GM19099 (cell line): ENCODE results near the gene ANKRD13C.

Experiments used
- POLR2A ChIP-seq: IDR thresholded peaks from 3 replicates; pipeline ENCODE4 v1.6.1; 2011; ENCODE audit warnings: low read depth; ENCODE audit not compliant: insufficient read length; ENCODE audit errors: extremely low read depth

ANKRD13C gene

DNA sequence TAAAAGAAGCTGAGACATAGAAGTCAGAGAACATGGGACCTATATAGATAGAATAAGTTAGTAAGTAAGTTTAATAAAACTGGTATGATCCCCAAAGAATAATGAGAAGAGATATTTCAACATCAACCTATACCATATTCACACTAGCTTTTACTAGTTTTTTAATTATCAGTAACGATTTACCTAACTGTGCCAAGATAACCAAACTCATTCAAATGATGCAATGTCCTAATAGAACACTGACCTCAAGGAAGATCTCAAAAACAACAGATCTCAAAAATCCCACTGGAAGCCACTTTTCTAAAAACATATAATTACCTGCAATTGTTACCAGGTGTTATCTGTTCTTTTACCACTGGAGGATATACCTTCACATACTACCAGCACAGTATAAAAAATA lies 38.7 kb downstream of the ANKRD13C start:
- no peak for TF ChIP-seq POLR2A

GRCh38 chr1:70314706-70315304 lies 39.7 kb downstream of the ANKRD13C start:
- TF ChIP-seq POLR2A, result no peak

GRCh38 chr1:70311369-70311768 lies 43.2 kb downstream of the ANKRD13C start:
- no peak for TF ChIP-seq POLR2A

DNA sequence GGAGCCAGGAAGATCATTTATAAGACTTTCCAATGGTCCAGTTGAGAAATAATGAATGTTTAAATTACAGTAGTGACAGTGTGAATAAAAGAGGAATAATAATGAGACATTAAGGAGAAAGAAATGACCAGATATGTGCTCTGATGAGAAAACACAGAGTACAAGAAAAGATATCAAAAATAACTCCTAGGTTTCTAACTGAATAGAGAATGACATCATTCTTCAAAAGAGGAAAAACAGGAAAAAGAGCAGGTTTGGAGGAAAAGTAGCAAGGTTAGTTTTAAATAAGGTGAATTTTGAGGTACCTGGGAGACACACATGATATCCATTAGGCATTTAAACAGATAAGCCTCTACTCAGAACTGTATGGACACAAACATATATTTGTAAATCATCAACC lies 55.0 kb downstream of the ANKRD13C start:
- TF ChIP-seq POLR2A, result no peak

DNA sequence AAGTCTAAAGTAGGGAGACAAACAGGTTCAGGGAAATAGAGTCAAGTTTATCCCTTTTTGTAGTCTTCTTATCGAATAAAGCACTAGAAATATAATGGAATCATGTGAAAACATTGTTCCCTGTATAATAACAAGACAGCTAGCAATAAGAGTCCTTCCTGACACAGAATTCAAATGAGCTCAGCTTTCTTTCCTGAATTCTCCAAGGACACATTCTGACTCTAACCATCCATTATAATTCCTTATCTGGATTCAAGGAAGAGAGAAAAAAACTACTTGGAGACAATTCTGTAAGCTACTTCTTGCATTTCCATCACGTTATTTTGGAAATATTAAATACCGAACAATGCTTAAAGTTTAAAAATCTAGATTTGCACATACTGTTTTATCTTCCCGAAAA lies 58.8 kb downstream of the ANKRD13C start:
- no peak for TF ChIP-seq POLR2A

DNA sequence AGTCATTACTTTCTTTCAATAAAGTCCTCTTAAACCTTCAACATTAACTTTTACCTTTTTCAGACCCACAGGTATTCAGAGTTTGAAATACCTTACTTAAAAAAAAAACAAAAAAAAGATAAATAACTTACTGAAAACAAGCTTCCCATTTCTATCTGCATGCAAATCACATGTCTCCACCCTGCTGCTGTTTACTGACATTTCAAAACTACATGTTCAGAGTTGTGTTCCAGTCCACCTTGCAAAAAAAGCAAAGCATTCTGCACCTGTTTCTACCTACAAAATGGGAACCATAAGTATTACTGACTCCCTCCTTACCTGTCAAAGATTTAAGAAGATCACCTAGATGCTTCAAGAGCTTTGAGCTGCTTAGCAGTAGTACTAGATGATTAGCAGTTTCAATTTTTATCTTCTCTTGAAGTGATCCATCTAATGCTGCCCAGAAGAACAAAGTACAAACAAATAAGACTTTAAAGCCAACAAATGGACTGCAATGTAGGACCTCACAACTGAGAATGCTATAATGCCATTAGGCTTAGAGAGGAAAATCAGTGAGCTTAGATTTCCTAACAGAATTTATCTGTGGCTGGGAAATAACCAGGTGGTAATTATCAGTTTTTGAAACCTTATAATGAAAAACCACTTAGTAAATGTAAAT lies 61.2 kb downstream of the ANKRD13C start:
- no peak for TF ChIP-seq POLR2A

GRCh38 chr1:70290218-70290617 lies 64.3 kb downstream of the ANKRD13C start:
- TF ChIP-seq POLR2A, result no peak

- TF ChIP-seq POLR2A, result no peak
Observed at GRCh38 chr1:70288166-70288565, 66.4 kb downstream of the ANKRD13C start.

DNA sequence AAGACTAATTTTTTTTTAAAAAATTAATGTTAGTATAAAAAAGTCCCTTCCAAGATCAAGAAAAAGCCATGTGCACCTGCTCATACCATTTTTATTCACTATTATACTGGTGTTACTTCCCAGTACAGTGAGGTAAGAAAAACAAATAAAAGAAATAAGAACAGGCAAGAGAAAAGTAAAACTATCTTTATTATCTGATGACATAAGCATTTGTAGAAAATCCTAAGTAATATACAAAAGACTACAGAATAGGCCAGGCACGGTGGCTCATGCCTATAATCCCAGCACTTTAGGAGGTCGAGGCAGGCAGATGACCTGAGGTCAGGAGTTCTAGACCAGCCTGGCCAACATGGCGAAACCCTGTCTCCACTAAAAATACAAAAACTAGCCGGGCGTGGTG lies 68.1 kb downstream of the ANKRD13C start:
- TF ChIP-seq POLR2A, result no peak

- no peak for TF ChIP-seq POLR2A
Observed at GRCh38 chr1:70284366-70284765, 70.2 kb downstream of the ANKRD13C start.

- TF ChIP-seq POLR2A, result no peak
Observed at GRCh38 chr1:70278710-70279109, 75.8 kb downstream of the ANKRD13C start.

DNA sequence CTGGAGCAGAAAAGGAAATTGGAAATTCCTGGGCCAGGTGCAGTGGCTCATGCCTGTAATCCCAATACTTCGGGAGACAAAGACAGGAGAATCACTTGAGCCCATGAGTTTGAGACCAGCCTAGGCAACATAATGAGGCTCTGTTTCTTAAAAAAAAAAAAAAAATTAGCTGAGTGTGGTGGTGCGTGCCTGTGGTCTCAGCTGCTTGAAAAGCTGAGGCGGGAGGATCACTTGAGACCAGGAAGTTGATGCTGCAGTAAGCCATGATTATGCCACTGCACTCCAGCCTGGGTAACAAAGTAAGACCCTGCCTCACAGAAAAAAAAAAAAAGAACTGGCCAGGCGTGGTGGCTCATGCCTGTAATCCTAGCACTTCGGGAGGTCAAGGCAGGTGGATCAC lies 76.6 kb downstream of the ANKRD13C start:
- no peak for TF ChIP-seq POLR2A

GRCh38 chr1:70265946-70266345 lies 88.6 kb downstream of the ANKRD13C start:
- TF ChIP-seq POLR2A, result no peak

GRCh38 chr1:70264839-70265238 lies 89.7 kb downstream of the ANKRD13C start:
- no peak for TF ChIP-seq POLR2A

GRCh38 chr1:70256664-70257063 lies 97.9 kb downstream of the ANKRD13C start:
- no peak for TF ChIP-seq POLR2A

- no peak for TF ChIP-seq POLR2A
Observed at GRCh38 chr1:70248729-70249128, 105.8 kb downstream of the ANKRD13C start.

GRCh38 chr1:70247768-70248167 lies 106.8 kb downstream of the ANKRD13C start:
- no peak for TF ChIP-seq POLR2A
